Measurements from ENCODE around the gene CHN2.

CHN2 gene

GRCh38 chr7:29445736-29446135 is 251.2 kb downstream of the CHN2 start:
- TF ChIP-seq, protein P1, sequence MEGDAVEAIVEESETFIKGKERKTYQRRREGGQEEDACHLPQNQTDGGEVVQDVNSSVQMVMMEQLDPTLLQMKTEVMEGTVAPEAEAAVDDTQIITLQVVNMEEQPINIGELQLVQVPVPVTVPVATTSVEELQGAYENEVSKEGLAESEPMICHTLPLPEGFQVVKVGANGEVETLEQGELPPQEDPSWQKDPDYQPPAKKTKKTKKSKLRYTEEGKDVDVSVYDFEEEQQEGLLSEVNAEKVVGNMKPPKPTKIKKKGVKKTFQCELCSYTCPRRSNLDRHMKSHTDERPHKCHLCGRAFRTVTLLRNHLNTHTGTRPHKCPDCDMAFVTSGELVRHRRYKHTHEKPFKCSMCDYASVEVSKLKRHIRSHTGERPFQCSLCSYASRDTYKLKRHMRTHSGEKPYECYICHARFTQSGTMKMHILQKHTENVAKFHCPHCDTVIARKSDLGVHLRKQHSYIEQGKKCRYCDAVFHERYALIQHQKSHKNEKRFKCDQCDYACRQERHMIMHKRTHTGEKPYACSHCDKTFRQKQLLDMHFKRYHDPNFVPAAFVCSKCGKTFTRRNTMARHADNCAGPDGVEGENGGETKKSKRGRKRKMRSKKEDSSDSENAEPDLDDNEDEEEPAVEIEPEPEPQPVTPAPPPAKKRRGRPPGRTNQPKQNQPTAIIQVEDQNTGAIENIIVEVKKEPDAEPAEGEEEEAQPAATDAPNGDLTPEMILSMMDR (IDR thresholded peaks at IDR 0.05; ENCODE audit: low read depth, low read length) = no peak
- H3K4me3 ChIP-seq (ENCODE audit: low read depth, low read length) = no peak overlapping the region
- H3K27ac ChIP-seq = no peak overlapping the region
- no peaks in the 10 kb centered on the region for H3K36me3 ChIP-seq
- DNase-seq = no peak
- H3K9me3 ChIP-seq (ENCODE audit: severe bottlenecking) = no peaks in the 10 kb centered on the region
- no peaks in the 10 kb centered on the region for H3K27me3 ChIP-seq (ENCODE audit: insufficient read depth, low read depth, severe bottlenecking)

DNA sequence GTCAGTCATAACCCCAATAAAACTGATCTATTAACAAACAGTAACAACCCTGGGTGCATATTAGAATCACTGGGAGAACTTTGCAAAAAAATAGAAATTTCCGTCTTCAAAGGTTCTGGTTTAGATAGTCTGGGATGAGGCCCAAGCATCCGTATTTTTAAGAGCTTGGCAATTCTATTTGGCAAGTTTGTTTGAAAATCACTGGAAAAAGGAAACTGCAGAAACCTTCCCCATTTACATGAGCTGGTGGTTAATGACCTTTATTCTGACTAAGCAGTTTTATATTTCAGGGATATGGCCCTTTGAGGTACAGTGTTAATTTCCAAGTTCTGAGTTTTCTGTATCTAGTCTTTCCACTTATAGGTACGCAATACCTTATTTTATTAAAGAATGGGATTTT is 253.3 kb downstream of the CHN2 start:
- Histone ChIP-seq H3K27ac (no peak overlapping the region), H3K4me3 (ENCODE audit: low read depth, low read length) (no peak overlapping the region), H3K9me3 (ENCODE audit: severe bottlenecking) (no peaks in the 10 kb centered on the region), H3K36me3 (no peaks in the 10 kb centered on the region), H3K27me3 (ENCODE audit: insufficient read depth, low read depth, severe bottlenecking) (no peaks in the 10 kb centered on the region)
- no peak for DNase-seq
- TF ChIP-seq, protein P1 (IDR thresholded peaks at IDR 0.05; ENCODE audit: low read depth, low read length) = no peak

- TF ChIP-seq, protein P1 (IDR thresholded peaks at IDR 0.05; ENCODE audit: low read depth, low read length) = no peak
- H3K27ac ChIP-seq = no peak overlapping the region
- H3K36me3 ChIP-seq = no peaks in the 10 kb centered on the region
- H3K27me3 ChIP-seq (ENCODE audit: insufficient read depth, low read depth, severe bottlenecking) = no peaks in the 10 kb centered on the region
- DNase-seq = no peak
- no peak overlapping the region for H3K4me3 ChIP-seq (ENCODE audit: low read depth, low read length)
- no peaks in the 10 kb centered on the region for H3K9me3 ChIP-seq (ENCODE audit: severe bottlenecking)
These were observed 255.1 kb downstream of the CHN2 start for GRCh38 chr7:29449569-29450260.

DNA sequence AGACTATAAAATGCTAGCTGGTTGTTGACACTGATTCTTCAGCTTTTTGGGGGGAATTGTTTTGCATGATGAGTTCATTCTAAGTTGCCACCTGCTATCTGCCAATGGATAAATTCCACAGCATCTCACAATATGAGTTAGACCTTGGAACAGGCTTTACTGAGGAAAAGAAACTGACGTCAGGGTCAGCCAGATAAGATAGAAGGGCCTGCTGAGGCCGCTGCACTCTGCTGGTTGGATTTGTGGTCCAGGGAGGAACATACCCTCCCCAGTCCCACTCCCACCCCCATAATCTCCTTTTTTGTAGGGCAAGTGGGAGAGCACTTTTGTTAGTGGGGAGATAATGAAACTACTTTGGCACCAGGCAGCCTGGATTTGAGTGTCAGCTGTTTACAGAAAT is 258.4 kb downstream of the CHN2 start:
- H3K36me3 ChIP-seq = no peaks in the 10 kb centered on the region
- DNase-seq = no peak
- no peaks in the 10 kb centered on the region for H3K27me3 ChIP-seq (ENCODE audit: insufficient read depth, low read depth, severe bottlenecking)
- no peaks in the 10 kb centered on the region for H3K9me3 ChIP-seq (ENCODE audit: severe bottlenecking)
- H3K4me3 ChIP-seq (ENCODE audit: low read depth, low read length) = no peak overlapping the region
- no peak overlapping the region for H3K27ac ChIP-seq
- TF ChIP-seq, protein P1 (IDR thresholded peaks at IDR 0.05; ENCODE audit: low read depth, low read length) = no peak

DNA sequence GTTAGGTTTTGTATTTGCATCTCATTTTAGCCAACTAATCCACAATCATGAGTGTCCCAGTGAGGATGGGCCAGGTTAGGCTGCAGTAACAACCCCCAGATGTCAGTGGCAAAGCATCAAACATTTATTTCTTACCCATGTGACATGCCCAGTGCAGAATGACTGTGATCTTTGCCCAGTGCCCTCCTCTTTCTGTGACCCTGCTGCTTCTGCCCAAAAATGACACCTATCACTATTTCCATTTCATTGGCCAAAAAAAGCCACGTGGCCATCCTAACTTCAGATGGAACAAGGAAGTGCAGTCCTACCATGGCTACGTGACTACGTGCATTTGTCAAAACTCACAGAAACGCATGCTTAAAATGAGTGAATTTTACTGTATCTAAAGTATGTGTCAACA is 259.9 kb downstream of the CHN2 start:
- Histone ChIP-seq H3K4me3 (ENCODE audit: low read depth, low read length) (no peak overlapping the region), H3K27ac (no peak overlapping the region), H3K36me3 (no peaks in the 10 kb centered on the region), H3K9me3 (ENCODE audit: severe bottlenecking) (no peaks in the 10 kb centered on the region), H3K27me3 (ENCODE audit: insufficient read depth, low read depth, severe bottlenecking) (no peaks in the 10 kb centered on the region)
- TF ChIP-seq, protein P1 (IDR thresholded peaks at IDR 0.05; ENCODE audit: low read depth, low read length) = no peak
- no peak for DNase-seq

DNA sequence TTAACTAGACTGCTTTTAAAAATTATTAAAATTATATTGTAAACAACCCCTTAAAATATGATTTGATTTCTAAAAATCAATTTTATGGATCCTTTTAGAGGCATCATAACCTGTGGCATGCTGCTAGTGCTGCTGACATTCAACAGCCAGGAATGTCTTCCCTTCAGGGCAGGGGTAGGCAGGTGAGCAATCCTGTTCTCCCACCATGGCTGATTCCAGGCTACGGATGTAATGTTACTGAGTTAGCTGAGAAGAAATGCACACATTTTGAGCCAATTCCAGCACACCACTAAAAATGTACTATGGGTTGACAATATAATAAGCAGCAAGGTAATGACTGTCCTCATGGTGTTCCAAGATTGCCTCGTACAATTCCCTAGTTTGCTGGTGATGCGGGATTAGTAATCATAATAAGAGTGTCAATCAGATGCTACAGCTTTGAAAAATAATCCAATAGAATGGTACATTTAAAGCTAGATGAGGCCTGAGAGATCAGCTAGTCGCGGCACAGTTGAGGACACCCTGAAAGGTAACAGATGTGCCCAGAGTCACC is 260.4 kb downstream of the CHN2 start:
- H3K27me3 ChIP-seq (ENCODE audit: insufficient read depth, low read depth, severe bottlenecking) = no peaks in the 10 kb centered on the region
- no peaks in the 10 kb centered on the region for H3K9me3 ChIP-seq (ENCODE audit: severe bottlenecking)
- H3K27ac ChIP-seq = no peak overlapping the region
- no peaks in the 10 kb centered on the region for H3K36me3 ChIP-seq
- TF ChIP-seq, protein P1 (IDR thresholded peaks at IDR 0.05; ENCODE audit: low read depth, low read length) = no peak
- DNase-seq = no peak
- no peak overlapping the region for H3K4me3 ChIP-seq (ENCODE audit: low read depth, low read length)

Data from WERI-Rb-1 (cell line).